ENCODE measurements around the gene TRPM4.
A peak's percentile ranks its signal among the peaks of the same experiment; 100 is the strongest.
"Not testable (repeated sequence)": the region's sequence is repeated elsewhere in the genome, so short reads cannot be mapped to it uniquely, and the experiment has no call there.

The TRPM4 gene

DNA sequence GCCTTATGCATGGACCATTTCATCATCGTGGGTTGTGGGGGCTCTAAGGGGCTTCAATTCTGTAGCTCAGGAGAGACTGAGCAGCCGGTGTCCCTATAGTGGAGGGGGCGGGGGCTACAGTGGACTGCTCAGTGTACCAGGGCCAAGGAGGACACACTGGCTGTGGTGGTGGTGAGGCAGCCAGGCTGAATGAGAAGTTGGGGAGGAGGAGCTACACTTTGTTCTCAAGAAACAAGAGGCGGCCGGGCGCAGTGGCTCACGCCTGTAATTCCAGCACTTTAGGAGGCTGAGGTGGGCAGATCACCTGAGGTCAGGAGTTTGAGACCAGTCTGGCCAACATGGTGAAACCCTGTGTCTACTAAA, 11.2 kb upstream of the TRPM4 start:
- H3K4me3 ChIP-seq (ENCODE audit: low read length): peak overlapping the region; percentile 60
- H3K27me3 ChIP-seq (ENCODE audit: control insufficient read depth, insufficient read depth, low read length); H3K27ac ChIP-seq (ENCODE audit: low read length); H3K36me3 ChIP-seq (ENCODE audit: control insufficient read depth, low read depth, low read length); H3K9me3 ChIP-seq (ENCODE audit: control insufficient read depth, low read depth, low read length); H3K4me1 ChIP-seq (ENCODE audit: control insufficient read depth, low read depth, low read length); H3K9ac ChIP-seq (ENCODE audit: low read length): not testable (repeated sequence)

DNA sequence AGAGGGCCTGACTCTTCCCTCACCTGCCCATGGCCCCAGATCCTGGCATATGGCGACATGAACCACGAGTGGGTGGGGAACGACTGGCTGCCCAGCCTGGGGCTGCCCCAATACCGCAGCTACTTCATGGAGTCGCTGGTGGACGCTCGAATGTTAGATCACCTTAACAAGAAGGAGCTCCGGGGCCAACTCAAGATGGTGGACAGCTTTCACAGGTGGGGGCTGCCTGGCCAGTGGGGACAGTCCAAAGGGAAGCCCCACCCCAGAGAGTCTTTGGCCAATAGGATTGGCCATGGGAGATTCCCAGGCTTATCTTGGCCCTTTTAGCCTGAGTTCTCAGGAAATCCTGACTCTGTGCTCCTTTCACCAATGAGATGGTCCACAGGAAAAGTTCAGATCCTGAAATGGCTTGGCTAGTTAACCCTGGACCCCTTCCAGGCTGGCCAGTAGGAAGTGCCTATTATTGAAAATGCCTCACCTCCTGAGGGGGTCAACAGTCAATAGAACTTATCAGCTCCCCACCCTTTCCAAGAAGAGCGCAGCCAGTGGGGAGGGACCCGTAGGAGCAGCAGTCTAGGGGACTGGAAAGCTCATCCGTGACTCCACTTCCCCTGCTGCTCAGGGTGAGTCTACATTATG, 9.4 kb upstream of the TRPM4 start:
- peaks cover 9% of the 10 kb centered on the region for H3K27me3 ChIP-seq (ENCODE audit: control insufficient read depth, insufficient read depth, low read length)
- H3K4me1 ChIP-seq (ENCODE audit: control insufficient read depth, low read depth, low read length): peaks cover 6% of the 10 kb centered on the region
- no peaks in the 10 kb centered on the region for H3K36me3 ChIP-seq (ENCODE audit: control insufficient read depth, low read depth, low read length)
- no peaks in the 10 kb centered on the region for H3K9me3 ChIP-seq (ENCODE audit: control insufficient read depth, low read depth, low read length)
- H3K4me3 ChIP-seq (ENCODE audit: low read length): peak overlapping the region; percentile 97
- H3K27ac ChIP-seq (ENCODE audit: low read length): no peak overlapping the region
- no peak overlapping the region for H3K9ac ChIP-seq (ENCODE audit: low read length)

DNA sequence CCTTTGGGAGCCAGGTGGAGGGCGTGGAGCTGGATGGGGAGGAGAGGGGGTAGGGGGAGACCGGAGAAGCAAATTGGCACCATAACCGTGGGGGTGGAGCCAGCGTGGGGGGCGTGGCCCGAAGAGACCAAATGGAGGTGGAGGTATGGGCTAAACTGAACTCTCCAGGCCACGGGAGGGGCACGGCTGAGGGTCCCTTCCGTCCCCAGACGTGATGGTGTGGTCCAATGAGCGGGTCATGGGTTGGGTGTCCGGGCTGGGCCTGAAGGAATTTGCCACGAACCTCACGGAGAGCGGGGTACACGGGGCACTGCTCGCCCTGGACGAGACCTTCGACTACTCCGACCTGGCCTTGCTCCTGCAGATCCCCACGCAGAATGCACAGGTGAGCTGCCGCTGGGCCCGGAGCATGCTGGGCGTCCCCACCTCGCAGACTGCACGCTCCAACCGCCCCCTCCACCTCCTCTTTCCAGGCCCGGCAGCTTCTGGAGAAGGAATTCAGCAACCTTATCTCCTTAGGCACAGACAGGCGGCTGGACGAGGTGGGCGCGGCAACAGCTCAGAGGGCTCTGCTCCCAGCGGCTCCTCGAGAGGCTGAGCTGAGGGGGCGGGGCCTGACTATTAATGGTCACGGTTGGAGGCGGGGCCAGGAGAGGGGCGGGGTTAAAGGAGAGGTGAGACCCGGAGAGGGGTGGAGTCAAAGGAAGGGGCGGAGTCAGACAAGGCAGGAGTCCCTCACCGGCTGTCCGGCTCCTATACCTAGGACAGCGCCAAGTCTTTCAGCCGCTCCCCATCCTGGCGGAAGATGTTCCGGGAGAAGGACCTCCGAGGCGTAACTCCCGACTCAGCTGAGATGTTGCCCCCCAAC, 8.6 kb upstream of the TRPM4 start:
- peaks cover 15% of the 10 kb centered on the region for H3K27me3 ChIP-seq (ENCODE audit: control insufficient read depth, insufficient read depth, low read length)
- peaks cover 6% of the 10 kb centered on the region for H3K4me1 ChIP-seq (ENCODE audit: control insufficient read depth, low read depth, low read length)
- no peaks in the 10 kb centered on the region for H3K36me3 ChIP-seq (ENCODE audit: control insufficient read depth, low read depth, low read length)
- H3K9ac ChIP-seq (ENCODE audit: low read length): peak overlapping the region; percentile 82
- no peak overlapping the region for H3K27ac ChIP-seq (ENCODE audit: low read length)
- H3K9me3 ChIP-seq (ENCODE audit: control insufficient read depth, low read depth, low read length): no peaks in the 10 kb centered on the region
- peak overlapping the region; percentile 97 for H3K4me3 ChIP-seq (ENCODE audit: low read length)

DNA sequence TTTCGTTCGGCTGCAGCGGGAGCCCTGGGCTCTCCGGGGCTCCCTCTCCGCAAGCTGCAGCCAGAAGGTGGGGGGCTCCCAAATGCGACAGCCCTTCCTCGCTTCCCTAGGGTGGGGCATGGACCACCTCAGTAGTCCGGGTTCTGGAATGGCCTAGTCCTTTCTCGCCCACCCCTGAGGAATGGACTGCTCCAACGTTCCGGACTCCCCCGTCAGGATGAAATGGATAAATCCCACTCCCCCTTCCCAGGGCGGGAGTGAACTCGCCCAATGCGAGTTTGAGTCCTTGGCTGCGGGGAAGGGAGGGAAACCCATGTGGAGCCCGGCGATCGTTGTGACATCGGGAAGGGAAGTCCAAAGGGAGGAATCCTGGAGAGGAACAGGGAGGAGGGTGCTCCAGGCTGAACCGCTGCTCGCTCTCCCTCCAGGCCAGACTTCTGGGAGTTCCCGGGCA, 7.9 kb upstream of the TRPM4 start:
- H3K9me3 ChIP-seq (ENCODE audit: control insufficient read depth, low read depth, low read length): no peaks in the 10 kb centered on the region
- peak overlapping the region; percentile 17 for H3K27ac ChIP-seq (ENCODE audit: low read length)
- H3K9ac ChIP-seq (ENCODE audit: low read length): peak overlapping the region; percentile 82
- H3K4me1 ChIP-seq (ENCODE audit: control insufficient read depth, low read depth, low read length): peaks cover 6% of the 10 kb centered on the region
- peaks cover 15% of the 10 kb centered on the region for H3K27me3 ChIP-seq (ENCODE audit: control insufficient read depth, insufficient read depth, low read length)
- peak overlapping the region; percentile 97 for H3K4me3 ChIP-seq (ENCODE audit: low read length)
- no peaks in the 10 kb centered on the region for H3K36me3 ChIP-seq (ENCODE audit: control insufficient read depth, low read depth, low read length)

DNA sequence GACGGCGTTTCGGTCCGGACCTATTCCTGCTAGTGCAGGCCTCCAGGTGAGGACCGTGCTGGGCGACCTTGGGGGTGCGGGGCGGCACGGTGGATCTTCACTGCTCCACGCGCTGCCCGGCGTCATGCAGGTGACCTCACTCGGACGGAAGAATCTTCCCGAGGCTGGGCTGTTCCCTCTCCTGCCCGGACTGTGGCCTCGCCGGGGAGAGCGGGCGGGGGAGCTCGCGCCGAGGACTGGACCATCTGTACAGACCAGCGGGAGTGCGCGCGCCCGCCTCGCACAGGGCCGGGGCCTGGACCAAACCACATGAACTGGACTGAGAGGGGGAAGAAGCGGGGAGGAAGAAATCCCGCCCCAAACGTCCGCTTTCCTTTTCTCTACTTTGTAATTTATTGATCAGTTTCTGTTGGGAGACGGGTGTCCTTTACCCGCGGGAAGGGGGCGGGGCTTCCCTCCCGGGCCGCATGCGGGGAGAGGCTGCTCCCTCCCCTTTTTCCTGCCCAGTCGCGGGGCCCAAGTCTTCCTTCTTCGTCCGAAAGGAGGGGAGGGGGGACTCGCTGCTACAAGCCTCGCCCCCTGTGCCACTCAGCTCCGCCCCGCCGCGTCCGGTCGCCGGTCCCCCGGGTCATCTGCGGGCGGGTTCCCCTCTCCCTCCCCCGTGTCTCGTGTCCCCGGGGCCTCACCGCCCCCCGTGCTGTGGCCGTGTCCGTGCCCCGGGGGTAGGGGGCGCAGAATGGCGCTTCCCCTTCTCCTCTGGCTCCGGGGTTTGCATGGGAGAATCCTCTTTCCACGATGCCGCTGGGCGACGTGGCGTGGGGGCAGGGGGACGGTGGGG, 7.3 kb upstream of the TRPM4 start:
- Histone ChIP-seq H3K27ac (ENCODE audit: low read length) (peak overlapping the region; percentile 17), H3K27me3 (ENCODE audit: control insufficient read depth, insufficient read depth, low read length) (peaks cover 15% of the 10 kb centered on the region), H3K4me1 (ENCODE audit: control insufficient read depth, low read depth, low read length) (peaks cover 7% of the 10 kb centered on the region), H3K9me3 (ENCODE audit: control insufficient read depth, low read depth, low read length) (no peaks in the 10 kb centered on the region), H3K4me3 (ENCODE audit: low read length) (peak overlapping the region; percentile 97), H3K9ac (ENCODE audit: low read length) (peak overlapping the region; percentile 82), H3K36me3 (ENCODE audit: control insufficient read depth, low read depth, low read length) (no peaks in the 10 kb centered on the region)

DNA sequence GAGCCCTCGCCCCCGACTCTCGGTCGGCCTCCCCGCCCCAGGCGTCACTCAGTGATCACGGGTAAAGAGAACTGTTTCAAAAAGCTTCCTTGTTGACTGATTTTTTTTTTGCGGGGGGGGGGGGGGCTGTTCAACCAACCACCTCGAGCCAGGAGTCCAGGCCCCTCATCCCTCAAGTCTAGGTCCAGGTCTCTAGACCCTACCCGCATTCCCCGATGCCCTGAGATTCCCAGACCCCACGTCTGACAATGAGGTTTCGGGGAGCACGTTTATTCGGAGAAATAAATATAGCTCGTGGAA, 6.7 kb upstream of the TRPM4 start:
- Histone ChIP-seq H3K36me3 (ENCODE audit: control insufficient read depth, low read depth, low read length) (no peaks in the 10 kb centered on the region), H3K4me3 (ENCODE audit: low read length) (peak overlapping the region; percentile 97), H3K27me3 (ENCODE audit: control insufficient read depth, insufficient read depth, low read length) (peaks cover 17% of the 10 kb centered on the region), H3K9ac (ENCODE audit: low read length) (peak overlapping the region; percentile 82), H3K4me1 (ENCODE audit: control insufficient read depth, low read depth, low read length) (peaks cover 13% of the 10 kb centered on the region), H3K9me3 (ENCODE audit: control insufficient read depth, low read depth, low read length) (no peaks in the 10 kb centered on the region), H3K27ac (ENCODE audit: low read length) (no peak overlapping the region)

DNA sequence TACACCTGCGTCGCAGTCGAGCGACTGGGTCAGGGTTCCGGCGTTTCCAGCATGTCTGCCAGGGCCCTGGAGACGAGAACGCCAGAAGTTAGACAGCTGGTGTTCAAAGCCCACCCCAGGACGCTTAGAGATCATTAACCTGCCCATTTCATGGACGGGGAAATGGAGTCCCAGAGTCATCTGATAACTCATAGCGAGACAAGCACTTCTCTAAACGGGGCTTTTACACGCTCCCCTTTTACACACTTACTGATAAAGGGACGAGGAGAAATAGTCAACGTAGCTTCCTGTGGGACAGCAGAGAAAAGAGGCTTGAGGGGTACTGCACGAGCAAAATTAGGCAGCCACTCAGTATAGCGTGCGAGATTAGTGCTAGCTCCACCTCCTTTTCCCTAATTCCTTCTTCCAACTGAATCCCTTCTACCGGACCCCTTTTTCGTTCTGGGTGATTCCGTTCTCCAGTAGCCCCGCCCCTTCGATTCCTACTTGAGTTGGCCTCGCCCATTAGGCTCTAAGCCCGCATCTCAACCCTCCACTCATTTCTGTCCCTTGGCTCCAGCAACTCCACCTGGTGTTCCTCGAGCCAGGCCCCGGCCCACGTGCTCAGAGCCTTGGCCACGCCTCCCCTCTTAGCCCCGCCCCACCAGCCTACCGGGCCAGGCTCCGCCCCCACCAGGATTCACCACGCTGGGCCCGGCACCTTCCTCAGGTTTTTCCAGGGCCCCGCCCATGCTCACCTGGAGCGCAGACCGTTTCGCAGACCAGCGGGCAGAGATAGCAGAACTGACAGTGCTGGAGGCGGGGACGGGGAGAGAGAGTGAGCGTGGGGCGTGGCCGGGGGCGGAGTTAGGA, 6.1 kb upstream of the TRPM4 start:
- peak overlapping the region; percentile 97 for H3K4me3 ChIP-seq (ENCODE audit: low read length)
- H3K9me3 ChIP-seq (ENCODE audit: control insufficient read depth, low read depth, low read length): no peaks in the 10 kb centered on the region
- H3K27ac ChIP-seq (ENCODE audit: low read length): no peak overlapping the region
- H3K9ac ChIP-seq (ENCODE audit: low read length): no peak overlapping the region
- peaks cover 23% of the 10 kb centered on the region for H3K27me3 ChIP-seq (ENCODE audit: control insufficient read depth, insufficient read depth, low read length)
- H3K4me1 ChIP-seq (ENCODE audit: control insufficient read depth, low read depth, low read length): peaks cover 16% of the 10 kb centered on the region
- H3K36me3 ChIP-seq (ENCODE audit: control insufficient read depth, low read depth, low read length): no peaks in the 10 kb centered on the region

DNA sequence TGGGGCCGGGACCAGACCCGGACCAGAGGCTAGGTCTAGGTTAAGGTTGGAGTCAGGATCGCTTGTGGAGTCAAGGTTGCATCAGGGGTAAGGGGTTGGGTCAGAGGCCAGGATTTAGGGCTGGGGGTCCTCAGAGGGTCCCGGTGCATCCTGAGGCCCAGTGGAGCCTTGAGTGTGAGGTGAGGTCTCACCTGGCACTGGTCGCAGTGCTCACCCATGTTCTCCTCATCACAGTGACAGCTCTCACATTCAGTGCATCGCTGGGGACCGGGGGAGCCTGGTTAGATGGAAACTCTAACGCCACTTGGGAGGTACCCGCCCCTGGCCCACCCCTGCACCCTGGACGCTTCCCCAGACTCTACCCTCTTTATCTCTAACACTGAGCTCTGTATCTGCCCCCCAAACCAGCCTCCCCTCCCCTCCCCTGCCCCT, 5.5 kb upstream of the TRPM4 start:
- Histone ChIP-seq H3K4me1 (ENCODE audit: control insufficient read depth, low read depth, low read length) (peaks cover 16% of the 10 kb centered on the region), H3K27me3 (ENCODE audit: control insufficient read depth, insufficient read depth, low read length) (peaks cover 23% of the 10 kb centered on the region), H3K4me3 (ENCODE audit: low read length) (no peak overlapping the region), H3K9me3 (ENCODE audit: control insufficient read depth, low read depth, low read length) (no peaks in the 10 kb centered on the region), H3K27ac (ENCODE audit: low read length) (no peak overlapping the region), H3K36me3 (ENCODE audit: control insufficient read depth, low read depth, low read length) (no peaks in the 10 kb centered on the region), H3K9ac (ENCODE audit: low read length) (no peak overlapping the region)

DNA sequence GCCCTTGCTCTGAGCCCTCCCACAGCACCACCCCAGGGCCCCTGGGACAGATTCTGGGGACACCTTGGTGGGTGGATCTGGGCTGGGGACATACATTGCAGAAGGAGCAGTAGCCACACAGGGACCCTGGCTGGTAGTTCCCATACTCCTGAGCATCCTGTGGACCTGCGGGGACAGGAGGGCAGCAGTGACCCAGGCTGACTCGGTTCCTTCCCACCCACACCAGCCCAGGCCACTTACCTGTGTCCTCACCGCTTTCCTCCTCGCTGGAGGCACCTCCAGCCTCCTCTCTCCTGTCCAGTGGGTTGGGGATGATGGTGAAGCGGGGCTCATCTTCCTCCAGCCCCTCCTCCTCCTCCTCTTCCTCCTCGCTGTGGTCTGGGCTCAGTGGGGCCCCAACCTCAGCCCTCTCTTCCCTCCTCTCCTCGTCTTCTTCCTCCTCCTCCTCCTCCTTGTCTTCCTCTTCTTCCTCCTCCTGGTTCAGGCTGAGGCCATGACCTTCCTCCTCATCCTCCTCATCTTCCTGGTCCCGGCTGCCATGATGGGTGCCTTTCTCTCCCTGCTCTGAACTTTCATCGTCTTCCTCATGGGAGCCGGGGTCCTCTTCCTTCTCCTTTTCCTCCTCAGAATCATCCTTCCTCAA, 4.3 kb upstream of the TRPM4 start:
- Histone ChIP-seq H3K9me3 (ENCODE audit: control insufficient read depth, low read depth, low read length) (no peaks in the 10 kb centered on the region), H3K36me3 (ENCODE audit: control insufficient read depth, low read depth, low read length) (no peaks in the 10 kb centered on the region), H3K27ac (ENCODE audit: low read length) (no peak overlapping the region), H3K9ac (ENCODE audit: low read length) (no peak overlapping the region), H3K4me3 (ENCODE audit: low read length) (no peak overlapping the region), H3K27me3 (ENCODE audit: control insufficient read depth, insufficient read depth, low read length) (peaks cover 26% of the 10 kb centered on the region), H3K4me1 (ENCODE audit: control insufficient read depth, low read depth, low read length) (peaks cover 15% of the 10 kb centered on the region)

DNA sequence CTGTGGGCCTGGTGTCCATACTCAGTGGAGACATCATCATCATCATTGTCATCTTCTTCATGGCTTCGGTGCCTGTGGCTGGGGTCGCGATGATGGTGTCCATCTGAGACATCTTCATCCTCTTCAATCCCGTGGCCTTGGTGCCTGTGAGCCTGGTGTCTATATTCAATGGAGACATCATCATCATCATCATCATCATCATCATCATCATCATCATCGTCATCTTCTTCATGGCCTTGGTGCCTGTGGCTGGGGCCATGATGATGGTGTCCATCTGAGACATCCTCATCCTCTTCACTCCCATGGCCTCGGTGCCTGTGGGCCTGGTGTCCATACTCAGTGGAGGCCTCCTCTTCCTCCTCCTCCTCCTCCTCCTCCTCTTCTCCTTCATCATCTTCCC, 3.3 kb upstream of the TRPM4 start:
- no peak overlapping the region for H3K9ac ChIP-seq (ENCODE audit: low read length)
- no peaks in the 10 kb centered on the region for H3K36me3 ChIP-seq (ENCODE audit: control insufficient read depth, low read depth, low read length)
- peaks cover 32% of the 10 kb centered on the region for H3K27me3 ChIP-seq (ENCODE audit: control insufficient read depth, insufficient read depth, low read length)
- H3K27ac ChIP-seq (ENCODE audit: low read length): no peak overlapping the region
- peaks cover 12% of the 10 kb centered on the region for H3K4me1 ChIP-seq (ENCODE audit: control insufficient read depth, low read depth, low read length)
- H3K9me3 ChIP-seq (ENCODE audit: control insufficient read depth, low read depth, low read length): no peaks in the 10 kb centered on the region
- H3K4me3 ChIP-seq (ENCODE audit: low read length): no peak overlapping the region

All from iPS-18a (cell line).